BJ (cell line): Measurements from ENCODE around the gene TEX36. TPM values are rescaled to one million over a fixed set of nuclear protein-coding genes. Genes with fewer than 3 reads are reported as not detected.
"Not testable (repeated sequence)": the region's sequence is repeated elsewhere in the genome, so short reads cannot be mapped to it uniquely, and the experiment has no call there.

ENCODE experiments used
- CTCF ChIA-PET: fragments of 350-600 bp; formaldehyde crosslinking; extraction: SDS; loops from one replicate; lab custom pipeline; 2021; ENCODE audit warnings: antibody characterized with exemption, inconsistent platforms; lab: Yijun Ruan, JAX
- POLR2A ChIA-PET: fragments of 300-600 bp; sonication (Branson Sonifier 250); formaldehyde crosslinking; extraction: SDS; loops from one replicate; lab custom pipeline; 2021; ENCODE audit warnings: antibody characterized with exemption; lab: Charles Lee
- DNase-seq: peaks from one replicate; pipeline ENCODE4 v3.0.0-alpha.2; 2011; ENCODE audit warnings: low read depth
- H3K27me3 ChIP-seq: 2 replicates; pipeline ENCODE4 v1.6.0; 2011; ENCODE audit warnings: low read length; ENCODE audit not compliant: control insufficient read depth, insufficient read depth
- H3K36me3 ChIP-seq: 2 replicates; pipeline ENCODE4 v1.5.1; 2011; ENCODE audit warnings: low read length; ENCODE audit not compliant: control insufficient read depth, insufficient read depth
- H3K4me3 ChIP-seq: 2 replicates; pipeline ENCODE4 v1.5.1; 2011; ENCODE audit warnings: low read depth, mild to moderate bottlenecking, control low read depth, low read length
- CTCF ChIP-seq: IDR thresholded peaks from 2 replicates; pipeline ENCODE4 v1.5.1; 2011; ENCODE audit warnings: low read depth, mild to moderate bottlenecking, control low read depth, inconsistent platforms, low read length, moderate library complexity; ENCODE audit not compliant: insufficient read depth
- polyA plus RNA-seq: library from polyadenylated mRNA; depleted of rRNA; stranded (reverse); fragments of >200 nt; gene quantifications from 2 replicates; pipeline ENCODE4 v1.2.3, GENCODE V29; 2011

The TEX36 gene
- polyA plus RNA-seq, 1 experiment, result not detected

DNA sequence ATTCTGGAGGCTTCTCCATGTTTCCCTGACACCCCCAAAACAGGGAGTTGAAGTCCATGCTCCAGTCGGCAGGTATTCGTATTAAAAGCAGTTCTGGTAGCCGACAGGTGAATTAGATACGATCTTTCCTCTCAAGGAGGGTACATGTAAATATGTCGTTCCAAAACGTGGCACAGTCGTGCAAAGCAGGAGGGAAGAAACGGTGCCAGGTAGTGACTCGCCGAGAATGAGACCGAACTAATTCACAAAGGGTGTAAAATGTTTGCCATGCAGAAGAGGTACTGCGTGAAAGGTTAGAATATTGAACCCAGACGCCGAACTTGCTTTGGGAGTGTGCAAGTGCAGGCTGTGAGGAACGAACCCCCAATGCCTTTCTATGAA lies 37.0 kb upstream of the TEX36 start:
- no peak for DNase-seq
- H3K36me3 ChIP-seq, result 0 out of 2 replicates have a peak, but pooled peaks cover 2% of the 10 kb centered on the region
- no peak for TF ChIP-seq CTCF
- POLR2A ChIA-PET, result no interaction called here
- peak overlapping the region; percentile 86 for H3K4me3 ChIP-seq
- CTCF ChIA-PET, result no interaction called here
- no peaks in the 10 kb centered on the region for H3K27me3 ChIP-seq

- no peak for TF ChIP-seq CTCF
- ChIA-PET POLR2A (interaction anchor here (0.6 to 0.7 kb wide), 2 partner anchors 564 to 798 kb away, joined by 3 to 4 read pairs; no protein-coding TSS in a partner anchor), CTCF (no interaction called here)
- peak within 1 kb of the TSS; percentile 86 for H3K4me3 ChIP-seq
- peak; percentile 95 for DNase-seq
- H3K27me3 ChIP-seq, result no peaks in the 10 kb centered on the region
- no peaks in the 10 kb centered on the region for H3K36me3 ChIP-seq
Observed at GRCh38 chr10:125719173-125720001, 36.4 kb upstream of the TEX36 start, which contains the start of gene EDRF1. TSS of gene EDRF1 (plus strand) at chr10:125719709. CDS start at chr10:125719808, 99 bp downstream.

GRCh38 chr10:125714728-125715127 lies 31.8 kb upstream of the TEX36 start:
- POLR2A ChIA-PET, H3K4me3 ChIP-seq, CTCF ChIA-PET: not testable (repeated sequence)

GRCh38 chr10:125711110-125711750 lies 28.3 kb upstream of the TEX36 start:
- ChIA-PET CTCF (no interaction called here), POLR2A (no interaction called here)
- H3K36me3 ChIP-seq, result no peaks in the 10 kb centered on the region
- TF ChIP-seq CTCF, result no peak
- DNase-seq, result no peak
- H3K4me3 ChIP-seq, result no peak overlapping the region
- no peaks in the 10 kb centered on the region for H3K27me3 ChIP-seq

More at GRCh38 chr10:125714728-125715127, 31.8 kb upstream of the TEX36 start:
- not testable (repeated sequence) for DNase-seq, H3K36me3 ChIP-seq, H3K27me3 ChIP-seq

- no peaks in the 10 kb centered on the region for H3K36me3 ChIP-seq
- DNase-seq, result no peak
- POLR2A ChIA-PET, result no interaction called here
- CTCF ChIA-PET, result no interaction called here
- TF ChIP-seq CTCF, result no peak
- H3K27me3 ChIP-seq, result no peaks in the 10 kb centered on the region
- no peak overlapping the region for H3K4me3 ChIP-seq
Observed at GRCh38 chr10:125709553-125710474, 26.9 kb upstream of the TEX36 start.
